GDM1 (cell line): ENCODE measurements around the gene GALNT2.

Experiments
- DNase-seq: peaks from one replicate; lab custom pipeline; 2025; lab: John Stamatoyannopoulos, UW

The GALNT2 gene

DNA sequence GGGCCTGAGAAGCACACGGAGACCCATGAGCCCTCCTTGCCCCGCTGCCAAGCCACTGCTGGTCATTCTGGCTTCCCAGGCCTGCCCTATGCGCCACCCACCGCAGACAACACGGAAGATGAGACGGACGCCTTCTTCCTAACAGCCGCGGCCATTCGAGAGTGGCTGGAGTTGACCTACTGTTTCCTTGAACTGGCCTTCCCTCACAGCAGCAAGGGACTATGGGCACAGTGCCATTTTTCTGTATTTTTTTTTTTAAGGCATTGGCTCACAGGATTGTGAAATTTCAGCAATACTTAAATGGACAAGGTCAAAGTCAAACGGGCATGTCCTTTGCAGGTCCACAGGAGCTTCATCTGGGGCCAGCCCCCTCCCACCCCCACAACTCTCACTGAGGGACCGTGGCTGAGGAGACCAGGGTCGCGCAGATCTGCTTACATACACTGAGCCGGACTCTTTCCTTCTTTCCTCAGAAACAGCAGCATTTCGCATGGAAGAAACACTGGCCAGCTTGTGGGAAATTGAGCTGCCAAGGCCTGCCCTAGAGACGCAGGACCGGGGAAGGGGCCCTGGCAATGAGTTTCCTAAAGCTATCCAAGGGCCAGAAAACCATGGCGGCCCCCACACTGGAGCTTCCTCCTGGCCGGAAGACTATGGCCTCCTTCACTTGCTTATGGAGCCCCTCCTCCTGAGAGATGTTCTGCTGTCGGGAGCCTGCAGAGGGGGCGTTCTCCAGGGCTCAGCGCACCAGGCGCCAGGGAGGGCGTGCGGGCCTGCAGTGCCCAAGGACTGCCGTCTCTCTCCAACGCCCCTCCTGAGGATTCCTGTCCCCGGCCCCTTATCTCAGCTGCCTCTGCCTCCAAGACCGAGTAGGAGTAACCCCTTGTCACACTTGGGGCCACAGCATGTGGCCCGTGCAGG lies 260.2 kb downstream of the GALNT2 start:
- DNase-seq: no peak

DNA sequence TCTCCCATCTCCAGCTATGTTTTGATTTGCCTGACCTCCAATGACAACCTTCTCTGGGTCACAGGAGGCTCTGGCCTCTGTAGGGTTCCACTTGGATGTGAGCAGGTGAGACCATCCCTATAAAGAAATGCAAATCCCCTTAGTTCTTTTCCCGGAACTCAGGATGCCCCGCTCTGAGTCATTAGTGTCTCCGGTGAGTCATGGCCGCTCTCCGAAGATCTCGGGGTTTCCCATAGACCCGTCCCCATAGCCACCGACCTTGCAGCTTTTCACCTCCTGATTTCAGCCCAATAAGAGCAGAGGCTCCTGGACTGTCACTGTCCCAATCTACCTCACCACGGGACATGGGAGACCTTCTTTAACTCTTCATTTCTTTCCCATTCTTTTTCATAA lies 260.9 kb downstream of the GALNT2 start:
- DNase-seq: no peak

DNA sequence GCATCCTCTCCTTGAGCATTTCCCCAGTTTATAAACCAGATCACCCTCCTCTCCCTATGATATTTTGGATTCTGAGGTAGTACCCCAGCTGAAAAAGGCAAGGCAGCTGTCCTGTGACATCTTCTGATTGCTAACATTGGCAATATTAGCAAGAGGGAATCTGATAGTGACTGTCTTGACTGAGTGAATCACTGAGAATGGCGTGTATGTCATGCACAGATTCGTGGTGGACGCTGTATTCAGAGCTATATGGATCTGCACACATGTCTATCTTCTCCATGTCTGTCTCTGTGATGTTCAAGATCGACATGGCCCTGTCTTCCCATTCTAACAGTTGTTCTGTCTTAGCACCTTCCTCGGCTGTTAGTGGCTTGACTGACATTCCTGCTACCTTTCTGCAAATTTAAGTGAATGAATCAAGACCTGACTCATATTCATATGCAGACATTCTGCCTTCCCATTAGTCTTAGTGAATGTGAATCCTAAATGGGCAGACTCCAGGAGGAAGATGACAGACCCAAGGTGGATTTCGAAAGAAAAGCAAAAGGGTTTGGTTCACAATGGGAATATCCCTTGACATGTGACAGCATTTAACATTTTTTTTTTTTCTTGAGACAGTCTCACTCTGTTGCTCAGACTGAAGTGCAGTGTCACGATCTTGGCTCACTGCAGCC lies 261.4 kb downstream of the GALNT2 start:
- no peak for DNase-seq

DNA sequence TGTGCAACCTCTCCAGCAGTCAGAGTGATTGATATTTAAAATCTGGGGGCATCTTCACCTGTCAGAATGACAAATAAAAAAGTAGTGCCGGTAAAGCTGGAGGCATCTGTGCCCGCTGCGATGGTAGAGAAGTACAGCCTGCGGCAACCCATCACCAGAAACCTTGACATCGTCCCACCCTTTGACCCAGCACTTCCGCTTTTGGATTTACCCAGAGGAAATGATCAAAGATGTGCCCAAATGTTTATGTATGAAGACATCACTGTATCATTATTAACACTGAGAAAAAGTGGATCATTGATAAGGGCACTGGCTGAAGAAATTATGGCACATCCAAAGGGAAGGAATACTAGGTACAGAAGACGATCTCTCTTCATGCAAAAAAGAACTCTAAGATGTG lies 263.1 kb downstream of the GALNT2 start:
- no peak for DNase-seq
